T-helper 22 cell (primary cell): ENCODE results near the gene RIIAD1.
"Not testable (repeated sequence)": the region's sequence is repeated elsewhere in the genome, so short reads cannot be mapped to it uniquely, and the experiment has no call there.

ENCODE experiments used
- DNase-seq: peaks from one replicate; pipeline ENCODE4 v3.0.0-alpha.2; 2020; ENCODE audit warnings: low read depth

RIIAD1 gene

DNA sequence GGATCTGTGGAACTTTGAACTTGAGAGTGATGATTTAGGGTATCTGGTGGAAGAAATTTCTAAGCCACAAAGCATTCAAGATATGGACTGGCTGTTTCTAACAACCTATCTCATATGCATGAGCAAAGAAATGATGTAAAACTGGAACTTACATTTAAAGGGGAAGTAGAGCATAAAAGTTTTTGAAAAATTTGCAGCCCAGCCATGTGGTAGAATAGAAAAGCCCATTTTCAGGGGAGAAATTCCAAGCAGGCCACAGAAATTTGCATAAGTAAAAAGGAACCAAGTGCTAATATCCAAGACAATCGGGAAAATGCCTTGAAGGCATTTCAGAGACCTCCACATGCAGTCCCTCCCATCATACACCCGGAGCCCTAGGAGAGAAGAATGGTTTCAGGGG is 15.7 kb downstream of the RIIAD1 start:
- DNase-seq = no peak

DNA sequence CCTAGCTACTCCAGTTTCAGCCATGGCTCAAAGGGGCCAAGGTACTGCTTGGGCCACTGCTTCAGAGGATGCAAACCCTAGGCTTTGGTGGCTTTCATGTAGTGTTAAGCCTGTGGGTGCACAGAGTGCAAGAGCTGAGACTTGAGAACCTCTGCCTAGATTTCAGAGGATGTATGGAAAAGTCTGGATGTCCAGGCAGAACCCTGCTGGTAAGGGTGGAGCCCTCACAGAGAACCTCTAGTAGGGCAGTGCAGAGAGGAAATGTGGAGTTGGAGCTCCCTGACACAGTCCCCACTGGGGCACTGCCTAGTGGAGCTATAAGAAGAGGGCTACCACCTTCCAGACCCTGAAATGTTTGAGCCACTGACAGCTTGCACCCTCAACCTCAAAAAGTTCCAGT is 16.2 kb downstream of the RIIAD1 start:
- no peak for DNase-seq

DNA sequence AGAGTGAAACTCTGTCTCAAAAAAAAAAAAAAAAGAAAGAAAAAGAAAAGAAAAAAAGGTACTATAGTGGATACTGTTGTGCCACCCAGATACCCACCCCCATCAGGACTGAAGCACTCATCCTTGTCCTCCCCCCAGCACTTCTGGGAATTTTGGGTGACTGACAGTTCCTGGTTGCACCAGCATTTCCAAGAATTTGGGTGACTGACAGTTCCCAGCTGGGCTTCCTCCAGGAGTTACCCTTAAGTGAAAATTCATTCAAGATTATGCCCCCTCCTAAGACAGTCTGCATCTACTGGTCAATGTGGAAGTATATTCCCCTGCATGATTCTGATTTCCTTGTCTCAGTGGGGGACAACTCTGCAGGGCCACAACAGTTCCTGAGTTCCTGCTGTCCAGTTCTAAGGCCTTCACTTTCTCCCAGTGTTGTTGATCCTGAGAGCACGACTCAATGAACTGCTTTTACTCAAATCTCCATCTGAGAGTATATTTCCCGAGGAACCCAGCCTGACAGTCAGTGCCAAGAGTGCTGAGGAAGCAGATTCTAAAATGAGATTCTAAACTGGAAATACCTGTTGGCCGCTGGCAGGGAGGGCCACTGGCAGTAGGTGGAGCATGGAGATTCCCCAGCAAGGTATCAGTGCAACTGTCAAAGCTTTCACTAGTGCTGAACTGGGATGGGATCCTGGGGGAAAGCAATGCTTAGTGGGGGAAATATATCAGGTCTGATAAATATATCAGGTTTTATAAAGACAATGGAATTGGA is 18.5 kb downstream of the RIIAD1 start:
- DNase-seq = no peak

DNA sequence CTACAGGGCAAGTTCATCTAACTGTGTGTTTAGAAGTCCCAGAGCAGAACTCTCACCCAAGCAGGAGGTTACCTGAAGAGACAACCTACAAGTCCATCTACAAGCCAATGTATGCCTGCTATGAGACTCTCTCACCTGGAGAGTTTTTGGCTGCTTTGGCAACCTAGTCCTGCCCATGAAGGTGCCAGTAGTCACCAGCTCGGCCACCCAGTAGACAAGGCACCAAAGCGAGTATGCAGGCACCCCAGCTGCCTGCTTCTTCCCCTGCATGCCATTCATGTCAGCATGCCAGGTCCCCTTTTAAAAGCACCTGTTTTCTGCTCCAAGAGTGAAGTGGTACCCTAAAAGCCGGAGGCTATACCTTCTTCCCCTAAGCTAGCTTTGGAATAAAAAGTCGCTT is 20.2 kb downstream of the RIIAD1 start:
- DNase-seq = no peak

DNA sequence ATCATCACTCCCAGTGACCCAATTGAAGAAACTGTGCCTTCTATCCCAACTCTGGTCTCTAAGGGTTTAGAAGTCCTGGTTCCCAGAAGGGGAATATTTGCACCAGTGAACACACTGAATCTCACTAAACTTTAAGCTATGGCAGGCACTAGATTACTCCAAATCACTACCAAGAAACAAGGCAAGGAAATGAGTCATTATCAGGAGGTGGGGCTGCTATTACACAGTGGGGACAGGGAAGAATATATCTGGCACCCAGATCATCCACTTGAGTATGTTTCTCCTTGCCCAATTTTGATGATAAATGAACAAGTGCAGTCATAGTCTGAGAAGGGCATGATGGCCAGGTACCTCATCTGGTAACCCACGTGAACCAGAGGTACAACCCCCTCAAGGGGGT is 35.0 kb downstream of the RIIAD1 start:
- no peak for DNase-seq

DNA sequence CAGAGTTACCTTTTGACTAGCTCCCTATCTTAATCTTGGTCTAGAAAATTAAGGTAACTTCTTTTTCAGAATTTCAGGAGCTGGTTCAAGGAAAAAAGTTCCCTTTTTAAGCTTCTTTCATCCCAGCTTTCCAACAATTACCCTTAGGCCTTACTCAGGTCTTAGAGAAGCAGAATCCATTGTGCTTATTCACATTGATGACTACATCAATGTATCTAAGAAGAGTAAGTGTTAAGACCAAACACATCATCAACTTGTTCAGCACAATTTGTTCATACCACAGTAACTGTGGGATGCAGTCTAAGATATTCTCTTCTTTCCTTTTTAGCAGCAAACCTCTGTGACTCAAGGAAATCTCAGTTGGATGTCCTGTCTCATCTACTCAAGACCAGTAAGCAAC is 37.9 kb downstream of the RIIAD1 start:
- no peak for DNase-seq

DNA sequence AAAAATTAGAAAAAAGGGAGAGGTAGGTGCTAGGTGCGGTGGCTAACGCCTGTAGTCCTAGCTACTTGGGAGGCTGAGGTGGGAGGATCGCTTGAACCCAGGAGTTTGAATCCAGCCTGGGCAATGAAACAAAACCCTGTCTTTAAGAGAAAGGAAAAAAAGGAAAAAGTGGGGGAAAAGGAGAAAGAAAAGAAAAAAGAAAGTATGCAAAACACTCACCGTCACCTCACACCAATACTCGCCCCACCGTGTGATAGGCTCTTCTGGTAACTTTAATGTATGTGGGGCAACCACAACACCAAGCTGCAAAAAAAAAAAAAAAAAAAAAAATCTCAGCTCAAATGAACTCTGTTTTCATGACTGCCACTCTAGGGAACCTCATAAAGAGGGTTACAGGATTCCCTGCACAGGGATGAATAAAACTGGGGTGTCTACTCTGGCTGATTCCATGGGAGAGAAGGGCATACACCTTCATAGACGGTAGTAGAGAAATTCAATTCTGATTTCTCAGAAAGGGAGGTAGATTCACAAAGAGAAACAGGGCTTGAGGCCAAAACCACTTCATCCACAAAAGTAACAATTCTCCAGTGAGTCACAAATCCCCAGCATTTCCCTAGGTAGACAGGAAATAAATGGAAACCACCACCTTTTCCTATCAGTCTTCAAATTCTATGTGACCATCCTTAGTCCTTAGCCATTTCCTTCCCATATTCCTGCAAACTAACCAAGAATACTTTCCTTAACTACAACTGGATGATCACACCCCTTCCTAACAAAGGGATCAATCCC is 39.5 kb downstream of the RIIAD1 start:
- DNase-seq = no peak

DNA sequence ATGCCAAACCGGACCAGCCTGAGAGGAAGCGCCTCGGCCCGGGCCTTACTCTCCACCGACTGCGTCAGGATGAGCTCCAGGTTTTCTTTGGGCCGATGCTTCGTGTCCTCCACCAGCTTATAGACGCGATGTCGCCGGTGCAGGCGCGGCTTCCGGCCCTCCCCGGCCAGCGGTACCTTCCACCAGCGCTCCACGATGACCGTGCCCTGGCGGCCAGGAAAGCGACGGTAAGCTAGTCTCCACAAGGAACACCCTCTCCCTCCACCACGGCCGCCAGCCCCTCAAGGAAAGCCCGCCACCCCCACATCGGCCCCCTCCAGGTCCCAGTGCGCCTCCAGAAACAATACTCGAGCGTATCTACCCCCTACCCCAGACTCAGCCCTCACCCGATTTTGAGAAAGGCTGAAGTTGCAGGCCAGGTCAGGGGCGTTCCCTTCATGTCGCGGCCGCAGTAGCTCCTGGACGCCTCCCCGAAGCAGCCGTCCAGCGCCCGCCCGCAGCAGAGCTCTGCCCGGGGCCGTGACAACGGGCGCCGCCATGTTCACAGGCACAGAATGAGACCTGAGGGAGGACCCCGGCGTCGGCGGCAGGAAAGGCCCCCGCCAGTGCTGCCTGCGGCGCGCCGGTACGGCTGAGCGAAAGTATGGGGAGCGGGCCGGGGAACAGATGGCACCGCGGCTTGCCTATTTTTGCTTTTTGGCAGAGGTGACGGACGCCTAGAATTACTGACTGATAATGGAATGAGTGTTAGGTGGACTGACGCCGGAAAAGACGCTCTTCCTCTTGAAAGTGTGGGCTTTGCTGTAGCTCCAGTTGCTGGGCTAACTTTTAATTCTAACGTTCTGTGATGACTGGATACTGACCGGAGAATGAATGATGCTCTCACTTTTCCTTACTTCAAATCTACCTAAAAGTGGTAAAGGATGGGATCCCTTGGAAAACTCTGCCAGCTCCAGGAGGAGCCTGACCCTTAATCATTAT is 41.9 kb downstream of the RIIAD1 start, which contains the start of gene MRPL9:
TSS of gene MRPL9 (minus strand) at position 556 of the 981 bp plus-strand sequence. CDS start at position 539, 17 bp downstream.
- peak; percentile 67 for DNase-seq

DNA sequence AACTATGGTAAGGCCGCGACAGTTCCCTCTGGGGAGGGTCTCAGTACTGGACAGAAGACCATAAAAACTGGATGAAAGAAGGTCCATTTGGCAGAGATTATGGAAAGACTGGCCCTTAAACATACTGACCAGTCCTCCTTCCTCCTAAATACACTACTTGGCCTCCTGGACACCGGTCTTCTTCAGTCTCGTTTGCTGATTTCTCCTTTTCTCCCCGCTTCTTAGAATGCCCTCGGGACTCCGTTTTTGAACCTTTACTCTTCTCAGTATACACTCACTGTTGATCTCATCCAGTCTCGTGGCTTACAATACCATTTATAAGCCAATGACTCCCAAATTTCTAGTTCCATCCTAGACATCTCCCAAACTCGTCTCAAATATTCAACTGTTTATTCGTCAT is 42.7 kb downstream of the RIIAD1 start:
- no peak for DNase-seq

DNA sequence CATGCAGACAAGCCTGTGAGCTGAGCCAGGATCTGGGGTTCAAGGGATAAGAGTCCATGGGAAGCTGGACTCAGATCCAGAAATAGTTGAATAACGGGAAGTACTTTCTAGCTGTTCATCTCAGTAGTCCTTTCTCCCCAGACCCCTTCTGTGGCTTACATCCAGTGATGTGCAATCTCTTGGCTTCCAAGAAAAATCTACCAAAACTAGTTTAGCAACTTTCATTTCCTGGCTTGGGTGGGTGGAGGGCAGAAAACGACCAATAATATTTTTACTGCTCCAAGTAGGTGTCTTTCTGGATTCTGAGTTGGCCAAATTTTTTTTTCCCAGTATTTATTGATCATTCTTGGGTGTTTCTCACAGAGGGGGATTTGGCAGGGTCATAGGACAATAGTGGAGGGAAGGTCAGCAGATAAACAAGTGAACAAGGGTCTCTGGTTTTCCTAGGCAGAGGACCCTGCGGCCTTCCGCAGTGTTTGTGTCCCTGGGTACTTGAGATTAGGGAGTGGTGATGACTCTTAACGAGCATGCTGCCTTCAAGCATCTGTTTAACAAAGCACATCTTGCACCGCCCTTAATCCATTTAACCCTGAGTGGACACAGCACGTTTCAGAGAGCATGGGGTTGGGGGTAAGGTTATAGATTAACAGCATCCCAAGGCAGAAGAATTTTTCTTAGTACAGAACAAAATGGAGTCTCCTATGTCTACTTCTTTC is 47.2 kb downstream of the RIIAD1 start:
- DNase-seq = not testable (repeated sequence)

DNA sequence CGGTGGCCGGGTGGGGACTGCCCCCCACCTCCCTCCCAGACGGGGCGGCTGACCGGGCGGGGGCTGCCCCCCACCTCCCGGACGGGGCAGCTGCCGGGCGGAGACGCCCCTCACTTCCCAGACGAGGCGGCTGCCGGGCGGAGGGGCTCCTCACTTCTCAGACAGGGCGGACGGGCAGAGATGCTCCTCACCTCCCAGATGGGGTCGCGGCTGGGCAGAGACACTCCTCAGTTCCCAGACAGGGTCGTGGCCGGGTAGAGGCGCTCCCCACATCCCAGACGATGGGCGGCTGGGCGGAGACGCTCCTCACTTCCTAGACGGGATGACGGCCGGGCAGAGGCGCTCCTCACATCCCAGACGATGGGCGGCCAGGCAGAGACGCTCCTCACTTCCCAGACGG is 47.9 kb downstream of the RIIAD1 start:
- DNase-seq = not testable (repeated sequence)

DNA sequence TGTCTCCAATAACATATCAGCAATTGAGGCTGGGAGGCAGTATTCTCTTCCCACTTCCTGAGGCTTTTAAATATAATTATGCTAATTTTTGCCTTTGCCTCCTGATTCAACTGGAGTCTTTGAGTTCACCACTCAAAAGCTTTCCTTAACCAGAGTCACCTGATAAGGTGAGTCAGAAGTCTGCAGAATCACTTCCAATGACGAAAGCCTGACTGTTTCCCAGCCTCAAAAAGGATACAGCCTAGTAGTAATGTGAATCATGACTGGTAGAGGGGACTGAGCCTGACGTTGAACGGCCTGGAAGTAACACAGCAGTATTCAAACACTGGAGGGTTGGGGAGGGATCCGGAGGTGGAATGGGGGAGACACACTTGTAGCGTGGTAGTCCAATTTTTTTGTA is 52.4 kb downstream of the RIIAD1 start:
- DNase-seq = no peak

DNA sequence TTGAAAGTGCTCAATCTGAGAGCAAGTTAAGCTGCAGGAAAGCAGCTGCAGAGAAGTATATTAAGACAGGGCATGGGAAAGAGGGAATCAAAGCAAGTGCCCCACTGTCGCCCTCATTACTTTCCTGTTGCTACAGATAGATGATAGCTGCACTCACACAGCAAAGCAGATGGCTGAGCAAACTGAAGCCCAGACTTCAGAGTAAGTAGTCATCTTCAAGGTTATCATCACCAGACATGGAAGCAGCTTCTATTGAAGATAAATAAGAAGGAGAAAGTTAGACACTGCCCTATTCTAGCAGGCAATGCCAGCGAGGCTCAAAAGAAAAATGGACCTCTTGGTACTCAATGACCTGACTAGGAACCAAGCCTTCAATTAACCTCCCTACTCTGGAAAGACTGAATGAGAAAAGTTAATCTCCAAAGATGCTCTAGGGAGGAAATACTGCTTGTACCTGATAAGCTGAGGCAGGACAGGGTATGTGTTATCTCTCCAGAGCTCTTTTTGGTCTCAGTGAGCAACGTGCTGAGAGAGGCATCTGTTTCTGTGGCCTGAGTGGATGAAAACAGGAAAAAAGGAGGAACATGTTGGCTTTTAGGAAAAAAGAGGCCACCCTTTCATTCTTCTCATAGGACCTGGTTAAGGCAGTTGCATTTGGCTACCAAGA is 53.1 kb downstream of the RIIAD1 start:
- no peak for DNase-seq

DNA sequence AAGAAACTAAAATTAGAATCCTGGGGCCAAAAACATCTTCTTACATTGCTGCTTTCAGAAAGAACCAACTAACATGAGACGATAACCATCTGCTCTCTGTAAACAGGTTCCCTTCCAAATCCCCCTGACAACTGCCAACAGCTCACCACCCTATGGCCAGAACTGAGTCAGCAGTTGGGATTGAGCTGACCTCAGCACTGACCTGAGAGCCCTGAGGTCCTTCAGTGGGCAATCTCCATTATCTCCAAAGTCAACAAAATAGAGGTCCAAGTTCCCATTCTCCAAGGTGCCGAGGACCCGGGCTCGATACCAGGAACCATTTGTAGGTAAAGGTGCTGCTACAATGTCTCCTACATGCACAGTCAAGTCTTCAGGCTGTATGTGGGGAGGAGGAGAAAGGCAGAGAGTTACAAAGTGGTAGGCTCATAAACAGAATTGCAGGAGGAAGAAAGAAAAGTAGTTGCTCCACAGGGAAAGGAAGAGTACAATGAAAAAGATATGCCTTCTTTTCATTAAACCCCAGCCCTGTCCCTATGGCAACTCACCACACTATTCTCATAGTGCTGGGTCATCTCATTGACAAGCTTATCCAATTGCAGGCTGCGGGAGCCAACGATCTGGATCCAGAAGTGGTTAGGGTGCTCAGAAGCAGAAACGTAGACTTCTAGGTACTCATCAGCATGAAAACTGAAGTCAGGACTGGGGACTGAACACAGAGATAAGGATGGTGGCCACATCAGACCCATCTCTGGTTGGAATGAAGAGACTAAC is 54.8 kb downstream of the RIIAD1 start:
- no peak for DNase-seq

DNA sequence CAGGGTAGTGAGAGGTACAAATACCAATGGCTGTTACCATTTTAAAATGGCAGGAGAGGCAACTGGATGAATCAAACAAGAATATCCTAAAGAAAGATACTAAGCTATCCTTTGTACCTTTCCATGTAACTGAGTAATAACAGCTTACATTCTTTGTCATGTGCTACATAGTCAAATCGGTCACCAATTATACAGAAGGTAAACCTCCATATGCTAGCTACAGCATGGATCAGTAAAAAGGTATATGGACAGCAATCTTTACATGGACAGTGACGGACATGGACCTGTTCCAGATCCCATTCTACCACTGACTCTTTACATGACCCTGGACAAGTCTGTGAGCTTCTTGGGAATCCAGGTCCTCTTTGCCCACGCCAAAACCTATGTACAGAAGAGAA is 55.3 kb downstream of the RIIAD1 start:
- no peak for DNase-seq

DNA sequence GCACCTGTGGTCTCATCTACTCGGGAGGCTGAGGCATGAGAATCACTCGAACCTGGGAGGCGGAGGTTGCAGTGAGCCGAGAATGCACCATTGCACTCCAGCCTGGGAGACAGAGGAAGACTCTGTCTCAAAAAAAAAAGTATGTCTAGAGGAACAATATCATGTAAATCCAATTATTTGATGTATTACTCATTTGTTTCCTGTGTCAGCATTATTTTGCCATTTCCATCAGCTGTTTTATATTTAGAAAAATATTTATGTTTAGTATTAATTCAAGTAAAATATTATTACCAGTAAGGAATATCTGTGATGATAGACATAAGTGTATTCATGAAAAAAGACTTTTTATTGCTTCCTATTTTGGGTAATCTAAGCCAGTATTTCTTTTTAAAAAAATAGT is 56.0 kb downstream of the RIIAD1 start:
- no peak for DNase-seq
